AG04449 (cell line): ENCODE results near the gene ADAMTS16.

Source experiments
- CTCF ChIA-PET: fragments of 350-600 bp; formaldehyde crosslinking; extraction: SDS; loops from one replicate; lab custom pipeline; 2021; ENCODE audit warnings: antibody characterized with exemption; lab: Yijun Ruan, JAX
- POLR2A ChIA-PET: fragments of 400-600, 350-600 bp; formaldehyde crosslinking; extraction: SDS; loops from one replicate; lab custom pipeline; 2020; ENCODE audit warnings: antibody characterized with exemption, inconsistent platforms; lab: Yijun Ruan, JAX
- DNase-seq: peaks from one replicate; pipeline ENCODE4 v3.0.0-alpha.2; 2010; ENCODE audit warnings: low read depth, low spot score
- H3K4me3 ChIP-seq: 2 replicates; pipeline ENCODE4 v1.5.1; 2011; ENCODE audit warnings: low read depth, mild to moderate bottlenecking, control low read depth, low read length
- CTCF ChIP-seq: IDR thresholded peaks from one replicate; pipeline ENCODE4 v1.5.1; 2011; ENCODE audit warnings: mild to moderate bottlenecking, moderate library complexity, low read length, control low read depth, inconsistent platforms; ENCODE audit not compliant: insufficient read depth; ENCODE audit errors: missing control alignments

The ADAMTS16 gene

GRCh38 chr5:5239191-5239590 lies 99.1 kb downstream of the ADAMTS16 start:
- H3K4me3 ChIP-seq, result no peak overlapping the region
- CTCF ChIA-PET, result no interaction called here
- POLR2A ChIA-PET, result no interaction called here
- no peak for TF ChIP-seq CTCF
- DNase-seq, result no peak

GRCh38 chr5:5240234-5240633 lies 100.1 kb downstream of the ADAMTS16 start:
- DNase-seq, result no peak
- ChIA-PET CTCF (no interaction called here), POLR2A (no interaction called here)
- no peak for TF ChIP-seq CTCF
- H3K4me3 ChIP-seq, result no peak overlapping the region

GRCh38 chr5:5242056-5242455 lies 101.9 kb downstream of the ADAMTS16 start:
- no peak overlapping the region for H3K4me3 ChIP-seq
- POLR2A ChIA-PET, result no interaction called here
- CTCF ChIA-PET, result no interaction called here
- no peak for DNase-seq
- no peak for TF ChIP-seq CTCF

- ChIA-PET POLR2A (no interaction called here), CTCF (no interaction called here)
- DNase-seq, result no peak
- no peak for TF ChIP-seq CTCF
- H3K4me3 ChIP-seq, result no peak overlapping the region
Observed at GRCh38 chr5:5246736-5247135, 106.6 kb downstream of the ADAMTS16 start.

- DNase-seq, result no peak
- no peak for TF ChIP-seq CTCF
- ChIA-PET POLR2A (no interaction called here), CTCF (no interaction called here)
- no peak overlapping the region for H3K4me3 ChIP-seq
Observed at GRCh38 chr5:5250758-5251157, 110.6 kb downstream of the ADAMTS16 start.

GRCh38 chr5:5252106-5252505 lies 112.0 kb downstream of the ADAMTS16 start:
- no peak for TF ChIP-seq CTCF
- no peak for DNase-seq
- no peak overlapping the region for H3K4me3 ChIP-seq
- POLR2A ChIA-PET, result no interaction called here
- CTCF ChIA-PET, result no interaction called here
